Caco-2 (cell line): ENCODE data around the gene GJC1. TPM values are rescaled to one million over a fixed set of nuclear protein-coding genes. Genes with fewer than 3 reads are reported as not detected.

Experiments used
- BruUV-seq: library from RNA; stranded (reverse); fragments of 400-500 nt; replicated peaks from 2 replicates; lab custom pipeline; 2021; lab: Mats Ljungman, UMichigan
- CTCF ChIA-PET: fragments of 300-600 bp; sonication (Branson Sonifier 250); formaldehyde crosslinking; loops from one replicate; lab custom pipeline; 2022; ENCODE audit warnings: antibody characterized with exemption; lab: Charles Lee
- POLR2A ChIA-PET: fragments of 300-600 bp; sonication (Branson Sonifier 250); formaldehyde crosslinking; loops from one replicate; lab custom pipeline; 2022; ENCODE audit warnings: antibody characterized with exemption; lab: Charles Lee
- DNase-seq, 2 experiments: peaks; one replicate each; pipeline versions ENCODE4 v3.0.0 to v3.0.0-alpha.2; 2020 to 2022
- H3K27me3 ChIP-seq: replicated peaks from 2 replicates; pipeline ENCODE4 v1.6.0; 2011; ENCODE audit warnings: low read length; ENCODE audit not compliant: control insufficient read depth, insufficient read depth
- H3K36me3 ChIP-seq: 2 replicates; pipeline ENCODE4 v1.5.1; 2011; ENCODE audit warnings: low read length; ENCODE audit not compliant: control insufficient read depth, insufficient read depth
- H3K4me1 ChIP-seq: fragments of 250-450 bp; sonication (Bioruptor Pico); 2 replicates; pipeline ENCODE4 v1.5.1; 2020; ENCODE audit warnings: mild to moderate bottlenecking
- H3K4me3 ChIP-seq: 2 replicates; pipeline ENCODE4 v1.5.1; 2011; ENCODE audit warnings: low read depth, mild to moderate bottlenecking, control low read depth, low read length
- H3K9me3 ChIP-seq: fragments of 250-450 bp; sonication (Bioruptor Pico); 2 replicates; pipeline ENCODE4 v1.5.1; 2020; ENCODE audit warnings: mild to moderate bottlenecking, moderate library complexity
- H3K27ac Mint-ChIP-seq: one replicate; pipeline ENCODE4 v1.8.0; 2022; ENCODE audit warnings: mixed read lengths; ENCODE audit not compliant: unreplicated experiment
- H3K27me3 Mint-ChIP-seq: one replicate; pipeline ENCODE4 v1.8.0; 2022; ENCODE audit warnings: mixed read lengths; ENCODE audit not compliant: insufficient read depth, unreplicated experiment
- H3K36me3 Mint-ChIP-seq: one replicate; pipeline ENCODE4 v1.8.0; 2022; ENCODE audit warnings: mild to moderate bottlenecking, mixed read lengths; ENCODE audit not compliant: insufficient read depth, unreplicated experiment
- H3K4me1 Mint-ChIP-seq: one replicate; pipeline ENCODE4 v1.8.0; 2022; ENCODE audit warnings: low read depth, mixed read lengths; ENCODE audit not compliant: unreplicated experiment
- H3K4me3 Mint-ChIP-seq: one replicate; pipeline ENCODE4 v1.8.0; 2022; ENCODE audit warnings: mild to moderate bottlenecking, moderate library complexity, mixed read lengths; ENCODE audit not compliant: unreplicated experiment
- H3K9me3 Mint-ChIP-seq: one replicate; pipeline ENCODE4 v1.8.0; 2022; ENCODE audit warnings: mixed read lengths; ENCODE audit not compliant: unreplicated experiment
- intact Hi-C: fragments of 100-400 bp; cut with micrococcal nuclease; formaldehyde crosslinking; loops from one replicate; pipeline ENCODE4 v1.10.0; 2022; ENCODE audit not compliant: unreplicated experiment
- total RNA-seq: library from RNA; stranded (reverse); gene quantifications from 2 replicates; pipeline ENCODE4 v1.2.3, GENCODE V29; 2022
- TF ChIP-seq, protein P1 (sequence below), 2 experiments: fragments of 200-600 bp in 1 of 2; IDR thresholded peaks; 1 replicate in 1 of 2; 2 replicates in 1 of 2; pipeline versions ENCODE4 v1.5.1 to v1.8.0; 2011 to 2022; ENCODE audit warnings: antibody characterized with exemption in 1 of 2, control low read depth in 1 of 2, inconsistent platforms in 1 of 2, low read depth in 1 of 2, low read length in 1 of 2, mild to moderate bottlenecking in 1 of 2, moderate library complexity in 1 of 2; ENCODE audit not compliant: insufficient read depth in 1 of 2, severe bottlenecking in 1 of 2, unreplicated experiment in 1 of 2

Gene GJC1
- total RNA-seq, 1 experiment from 2014 or later: 33.5 TPM

DNA sequence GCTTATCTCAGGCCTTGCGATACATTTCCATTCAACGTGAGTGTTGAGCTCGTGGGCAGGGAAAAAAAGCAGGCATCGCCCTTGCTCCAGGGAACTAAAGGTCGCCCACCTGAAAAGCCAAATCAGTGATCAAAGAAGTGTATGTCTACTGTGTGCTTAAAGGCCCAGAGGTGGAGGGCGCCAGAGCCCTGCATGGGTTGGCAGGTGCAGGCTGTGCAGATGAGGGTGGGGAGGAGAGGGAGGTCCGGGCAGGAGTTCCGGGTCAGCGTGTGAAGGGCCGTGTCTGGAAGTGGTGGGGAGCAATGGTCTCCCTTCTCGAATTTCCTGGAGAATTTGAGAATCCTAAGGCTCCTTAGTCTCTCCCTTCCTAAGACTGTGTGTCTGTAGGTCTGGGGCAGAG, 64.1 kb downstream of the GJC1 start:
- H3K4me1 ChIP-seq: no peaks in the 10 kb centered on the region
- Mint-ChIP-seq H3K4me3 (no peak overlapping the region), H3K27me3 (no peaks in the 10 kb centered on the region), H3K27ac (no peak overlapping the region), H3K9me3 (no peaks in the 10 kb centered on the region), H3K36me3 (no peaks in the 10 kb centered on the region), H3K4me1 (no peaks in the 10 kb centered on the region)
- DNase-seq: no peak
- CTCF ChIA-PET: interaction anchor here (1.7 kb wide), 1 partner anchor 9 kb away, joined by 5 read pairs; no protein-coding TSS in a partner anchor
- no TSS peak for BruUV-seq
- H3K9me3 ChIP-seq: no peaks in the 10 kb centered on the region
- no peaks in the 10 kb centered on the region for H3K36me3 ChIP-seq
- H3K27me3 ChIP-seq: no peaks in the 10 kb centered on the region
- no peak overlapping the region for H3K4me3 ChIP-seq
- TF ChIP-seq, protein P1, sequence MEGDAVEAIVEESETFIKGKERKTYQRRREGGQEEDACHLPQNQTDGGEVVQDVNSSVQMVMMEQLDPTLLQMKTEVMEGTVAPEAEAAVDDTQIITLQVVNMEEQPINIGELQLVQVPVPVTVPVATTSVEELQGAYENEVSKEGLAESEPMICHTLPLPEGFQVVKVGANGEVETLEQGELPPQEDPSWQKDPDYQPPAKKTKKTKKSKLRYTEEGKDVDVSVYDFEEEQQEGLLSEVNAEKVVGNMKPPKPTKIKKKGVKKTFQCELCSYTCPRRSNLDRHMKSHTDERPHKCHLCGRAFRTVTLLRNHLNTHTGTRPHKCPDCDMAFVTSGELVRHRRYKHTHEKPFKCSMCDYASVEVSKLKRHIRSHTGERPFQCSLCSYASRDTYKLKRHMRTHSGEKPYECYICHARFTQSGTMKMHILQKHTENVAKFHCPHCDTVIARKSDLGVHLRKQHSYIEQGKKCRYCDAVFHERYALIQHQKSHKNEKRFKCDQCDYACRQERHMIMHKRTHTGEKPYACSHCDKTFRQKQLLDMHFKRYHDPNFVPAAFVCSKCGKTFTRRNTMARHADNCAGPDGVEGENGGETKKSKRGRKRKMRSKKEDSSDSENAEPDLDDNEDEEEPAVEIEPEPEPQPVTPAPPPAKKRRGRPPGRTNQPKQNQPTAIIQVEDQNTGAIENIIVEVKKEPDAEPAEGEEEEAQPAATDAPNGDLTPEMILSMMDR (IDR thresholded peaks at IDR 0.05; ENCODE audit: insufficient read depth in 1 of 2, low read depth in 1 of 2, low read length in 1 of 2, severe bottlenecking in 1 of 2, unreplicated experiment in 1 of 2): no peak
- POLR2A ChIA-PET: no interaction called here
- intact Hi-C loops: no loop called here

DNA sequence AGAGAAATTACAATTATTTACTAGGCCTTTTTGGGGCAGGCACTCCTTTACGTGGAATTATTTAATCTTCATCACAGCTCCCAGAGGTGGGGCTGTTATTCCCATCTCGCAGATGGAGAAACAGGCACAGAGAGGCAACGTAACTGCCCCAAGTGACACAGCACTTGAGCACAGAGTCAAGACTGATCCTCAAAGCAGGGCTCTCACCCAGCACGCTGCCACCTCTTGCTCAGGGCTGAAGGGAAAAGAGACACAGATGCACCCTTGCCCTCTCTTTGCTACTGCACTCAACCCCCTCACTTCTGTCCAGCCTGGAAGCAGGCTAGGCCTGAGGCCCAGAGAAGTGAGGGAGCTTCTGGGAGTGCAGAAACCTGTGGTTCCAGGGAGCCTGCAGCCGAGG, 66.9 kb downstream of the GJC1 start:
- H3K4me1 Mint-ChIP-seq: no peaks in the 10 kb centered on the region
- Histone ChIP-seq H3K36me3 (no peaks in the 10 kb centered on the region), H3K27me3 (no peaks in the 10 kb centered on the region), H3K4me1 (peaks cover 7% of the 10 kb centered on the region), H3K4me3 (no peak overlapping the region), H3K9me3 (no peaks in the 10 kb centered on the region)
- H3K36me3 Mint-ChIP-seq: no peaks in the 10 kb centered on the region
- BruUV-seq: no TSS peak
- ChIA-PET CTCF (interaction anchor here (0.7 to 1.3 kb wide), 4 partner anchors 10 to 372 kb away, joined by 3 to 12 read pairs (median 3); partner anchors contain the start of gene ACBD4), POLR2A (no interaction called here)
- no peak overlapping the region for H3K27ac Mint-ChIP-seq
- no peak for DNase-seq
- H3K27me3 Mint-ChIP-seq: no peaks in the 10 kb centered on the region
- TF ChIP-seq, protein P1 (IDR thresholded peaks at IDR 0.05; ENCODE audit: insufficient read depth in 1 of 2, low read depth in 1 of 2, low read length in 1 of 2, severe bottlenecking in 1 of 2, unreplicated experiment in 1 of 2): no peak
- H3K9me3 Mint-ChIP-seq: no peaks in the 10 kb centered on the region
- intact Hi-C loops: no loop called here
- H3K4me3 Mint-ChIP-seq: no peak overlapping the region

- no TSS peak for BruUV-seq
- no peak overlapping the region for H3K4me3 Mint-ChIP-seq
- no peaks in the 10 kb centered on the region for H3K9me3 ChIP-seq
- no peaks in the 10 kb centered on the region for H3K9me3 Mint-ChIP-seq
- H3K36me3 ChIP-seq: no peaks in the 10 kb centered on the region
- ChIA-PET POLR2A (no interaction called here), CTCF (interaction anchor here (0.7 to 1.3 kb wide), 2 partner anchors 11 to 373 kb away, joined by 3 to 12 read pairs; partner anchors contain the start of gene ACBD4)
- no peak overlapping the region for H3K27ac Mint-ChIP-seq
- DNase-seq: no peak
- H3K4me3 ChIP-seq: no peak overlapping the region
- TF ChIP-seq, protein P1 (IDR thresholded peaks at IDR 0.05; ENCODE audit: insufficient read depth in 1 of 2, low read depth in 1 of 2, low read length in 1 of 2, severe bottlenecking in 1 of 2, unreplicated experiment in 1 of 2): no peak
- peaks cover 7% of the 10 kb centered on the region for H3K4me1 ChIP-seq
- no peaks in the 10 kb centered on the region for H3K27me3 ChIP-seq
- intact Hi-C loops: no loop called here
- no peaks in the 10 kb centered on the region for H3K4me1 Mint-ChIP-seq
- H3K36me3 Mint-ChIP-seq: no peaks in the 10 kb centered on the region
- no peaks in the 10 kb centered on the region for H3K27me3 Mint-ChIP-seq
Observed at GRCh38 chr17:44761932-44762810, 67.9 kb downstream of the GJC1 start.
